Endothelial cell of umbilical vein (primary cell): ENCODE data around the gene RAP2A. TPM values are rescaled to one million over a fixed set of nuclear protein-coding genes. Genes with fewer than 3 reads are reported as not detected.

Experiments
- BruUV-seq: library from RNA; stranded (reverse); fragments of 400-500 nt; replicated peaks from 2 replicates; lab custom pipeline; 2021; lab: Mats Ljungman, UMichigan
- CTCF ChIA-PET: fragments of 300-600, 350-600 bp; sonication (Branson Sonifier 250); formaldehyde crosslinking; loops from one replicate; lab custom pipeline; 2021; ENCODE audit warnings: antibody characterized with exemption, inconsistent platforms; lab: Charles Lee
- POLR2A ChIA-PET: fragments of 300-600, 350-600 bp; sonication (Branson Sonifier 250); formaldehyde crosslinking; loops from one replicate; lab custom pipeline; 2021; ENCODE audit warnings: antibody characterized with exemption, inconsistent platforms; lab: Charles Lee
- DNase-seq: peaks from one replicate; pipeline ENCODE4 v3.0.0-alpha.2; 2011; ENCODE audit warnings: low read depth, low spot score
- FAIRE-seq: peaks from 2 replicates; lab custom pipeline; 2011; peaks lifted over from hg19 to GRCh38; lab: Jason Lieb, UNC
- H2AFZ ChIP-seq: 2 replicates; pipeline ENCODE4 v1.6.0; 2012; ENCODE audit warnings: low read depth, low read length, control low read depth, inconsistent platforms
- H3K27ac ChIP-seq: 2 replicates; pipeline ENCODE4 v1.5.1; 2011; ENCODE audit warnings: low read depth, mild to moderate bottlenecking, control low read depth, low read length, moderate library complexity; ENCODE audit not compliant: insufficient read depth
- H3K27me3 ChIP-seq, 2 experiments: 2 replicates each; pipeline versions ENCODE4 v1.6.0 to v1.6.1; 2011; ENCODE audit warnings: low read length in 2 of 2, mixed read lengths in 1 of 2; ENCODE audit not compliant: control insufficient read depth in 2 of 2, insufficient read depth in 2 of 2
- H3K36me3 ChIP-seq, 2 experiments: 2 replicates in 1 of 2; 3 replicates in 1 of 2; pipeline ENCODE4 v1.5.1; 2011; ENCODE audit warnings: low read length in 2 of 2, mild to moderate bottlenecking in 1 of 2, moderate library complexity in 1 of 2; ENCODE audit not compliant: control insufficient read depth in 2 of 2, insufficient read depth in 2 of 2; ENCODE audit errors: extremely low read depth in 1 of 2
- H3K4me1 ChIP-seq: 3 replicates; pipeline ENCODE4 v1.5.1; 2011; ENCODE audit warnings: mild to moderate bottlenecking, low read length; ENCODE audit not compliant: control insufficient read depth, insufficient read depth; ENCODE audit errors: extremely low read depth
- H3K4me2 ChIP-seq: 2 replicates; pipeline ENCODE4 v1.6.1; 2011; ENCODE audit warnings: low read length, control low read depth, mixed read lengths; ENCODE audit not compliant: insufficient read depth
- H3K4me3 ChIP-seq, 3 experiments: fragments of 200-600 bp in 1 of 3; sonication (generic), shearing (Covaris generic) in 1 of 3; replicated peaks in 1 of 3; 2 replicates each; pipeline ENCODE4 v1.5.1; 2011 to 2016; ENCODE audit warnings: control low read depth in 3 of 3, low read length in 3 of 3, mild to moderate bottlenecking in 2 of 3, inconsistent platforms in 1 of 3, low read depth in 1 of 3, moderate library complexity in 1 of 3; ENCODE audit not compliant: insufficient read depth in 1 of 3
- H3K79me2 ChIP-seq: 2 replicates; pipeline ENCODE4 v1.6.0; 2012; ENCODE audit warnings: low read length, inconsistent platforms; ENCODE audit not compliant: control insufficient read depth, insufficient read depth
- H3K9ac ChIP-seq: replicated peaks from 2 replicates; pipeline ENCODE3; 2011; ENCODE audit warnings: low read length, control low read depth; ENCODE audit not compliant: insufficient read depth; ENCODE audit errors: extremely low read depth
- H3K9me1 ChIP-seq: replicated peaks from 3 replicates; pipeline ENCODE4 v1.6.0; 2011; ENCODE audit warnings: mild to moderate bottlenecking, low read length; ENCODE audit not compliant: control insufficient read depth, insufficient read depth; ENCODE audit errors: extremely low read depth
- H3K9me3 ChIP-seq: replicated peaks from 2 replicates; pipeline ENCODE4 v1.5.1; 2012; ENCODE audit warnings: low read length, inconsistent platforms; ENCODE audit not compliant: control insufficient read depth, insufficient read depth
- H4K20me1 ChIP-seq: replicated peaks from 2 replicates; pipeline ENCODE3; 2011; ENCODE audit warnings: mild to moderate bottlenecking, low read length; ENCODE audit not compliant: control insufficient read depth, insufficient read depth; ENCODE audit errors: extremely low read depth
- CTCF ChIP-seq, 2 donors: IDR thresholded peaks; 1 replicate in 1 of 2; 2 replicates in 1 of 2; pipeline ENCODE4 v1.5.1; 2011; ENCODE audit warnings: low read length in 2 of 2, mild to moderate bottlenecking in 2 of 2, moderate library complexity in 2 of 2, control low read depth in 1 of 2, inconsistent platforms in 1 of 2, low read depth in 1 of 2; ENCODE audit not compliant: insufficient read depth in 1 of 2; ENCODE audit errors: extremely low read depth in 1 of 2
- EZH2 ChIP-seq: IDR thresholded peaks from 2 replicates; pipeline ENCODE4 v1.6.1; 2012; ENCODE audit warnings: borderline replicate concordance, low read depth, mild to moderate bottlenecking, moderate library complexity, low read length, inconsistent platforms; ENCODE audit not compliant: severe bottlenecking
- FOS ChIP-seq: IDR thresholded peaks from 2 replicates; pipeline ENCODE4 v1.6.1; 2011; ENCODE audit warnings: mild to moderate bottlenecking, low read length, moderate library complexity, borderline replicate concordance; ENCODE audit not compliant: insufficient read depth
- JUN ChIP-seq: IDR thresholded peaks from 2 replicates; pipeline ENCODE4 v1.6.1; 2011; ENCODE audit warnings: borderline replicate concordance, low read depth; ENCODE audit not compliant: insufficient read length, insufficient read depth
- MYC ChIP-seq: IDR thresholded peaks from one replicate; pipeline ENCODE4 v1.6.1; 2011; ENCODE audit warnings: mild to moderate bottlenecking, low read depth, low read length
- dilution Hi-C: fragments of 300-500 bp; cut with MboI; formaldehyde crosslinking; loops from one replicate; pipeline ENCODE4 v1.15.0; 2019; ENCODE audit warnings: low sequenced_read_pairs; ENCODE audit not compliant: extremely low pct_ligation_motif_present
- intact Hi-C: fragments of 100-400 bp; cut with micrococcal nuclease; formaldehyde crosslinking; loops from one replicate; pipeline ENCODE4 v1.10.0; 2022
- polyA plus RNA-seq, 4 experiments: library from polyadenylated mRNA; depleted of rRNA in 3 of 4; stranded (reverse) in 3 of 4; unstranded in 1 of 4; fragments of >200 nt; gene quantifications; 2 replicates each; pipeline versions ENCODE4 v1.2.1 to v1.2.3, GENCODE V29; 2011 to 2012; ENCODE audit warnings: missing spikeins in 1 of 4
- total RNA-seq: library from RNA; stranded (reverse); gene quantifications from 2 replicates; pipeline ENCODE4 v1.2.3, GENCODE V29; 2021

The RAP2A gene
- total and polyA plus RNA-seq, 2 donors (not counting 3 experiments of a cell fraction or from before 2014, with no cell fraction given), result 7.8 to 44.4 TPM

GRCh38 chr13:97384371-97384770, 49.6 kb upstream of the RAP2A start:
- H3K4me2 ChIP-seq, result no peak overlapping the region
- no peak for TF ChIP-seq JUN
- dilution Hi-C loops, result no loop called here
- no peak overlapping the region for H3K9ac ChIP-seq
- H3K9me1 ChIP-seq, result no peaks in the 10 kb centered on the region
- no peaks in the 10 kb centered on the region for H3K9me3 ChIP-seq
- CTCF ChIA-PET, result no interaction called here
- H3K27ac ChIP-seq, result no peak overlapping the region
- POLR2A ChIA-PET, result no interaction called here
- no peak overlapping the region for H3K4me3 ChIP-seq
- H2AFZ ChIP-seq, result no peak overlapping the region
- BruUV-seq, result no TSS peak
- H4K20me1 ChIP-seq, result peaks cover 4% of the 10 kb centered on the region
- peaks cover 2% of the 10 kb centered on the region for H3K79me2 ChIP-seq
- no peaks in the 10 kb centered on the region for H3K4me1 ChIP-seq
- intact Hi-C loops, result no loop called here
- FAIRE-seq (no peak), DNase-seq (no peak)
- no peaks in the 10 kb centered on the region for H3K27me3 ChIP-seq
- H3K36me3 ChIP-seq, result peaks cover 14 to 19% of the 10 kb centered on the region in 2 experiments

- no peaks in the 10 kb centered on the region for H3K9me1 ChIP-seq
- H3K9ac ChIP-seq, result no peak overlapping the region
- H3K79me2 ChIP-seq, result peaks cover 2% of the 10 kb centered on the region
- H3K4me2 ChIP-seq, result no peak overlapping the region
- dilution Hi-C loops (no loop called here), intact Hi-C loops (no loop called here)
- FAIRE-seq (no peak), DNase-seq (no peak)
- H3K4me3 ChIP-seq, result no peak overlapping the region
- H2AFZ ChIP-seq, result no peak overlapping the region
- H4K20me1 ChIP-seq, result peaks cover 4% of the 10 kb centered on the region
- POLR2A ChIA-PET, result no interaction called here
- no peaks in the 10 kb centered on the region for H3K27me3 ChIP-seq
- no peak for TF ChIP-seq EZH2
- TF ChIP-seq FOS, result no peak
- no peak for TF ChIP-seq CTCF (IDR thresholded peaks at IDR 0.05; ENCODE audit: extremely low read depth in 1 of 2, insufficient read depth in 1 of 2, low read depth in 1 of 2, low read length in 2 of 2)
- no peak for TF ChIP-seq MYC
- H3K27ac ChIP-seq, result no peak overlapping the region
- H3K9me3 ChIP-seq, result no peaks in the 10 kb centered on the region
- no peaks in the 10 kb centered on the region for H3K4me1 ChIP-seq
- BruUV-seq, result no TSS peak
- CTCF ChIA-PET, result no interaction called here
- H3K36me3 ChIP-seq, result peaks cover 14 to 19% of the 10 kb centered on the region in 2 experiments
These were observed 48.8 kb upstream of the RAP2A start for GRCh38 chr13:97385146-97385545.
